Gastroesophageal sphincter (tissue), 3 donors: ENCODE measurements around the gene TMEM178A.

ENCODE experiments used
- CTCF ChIP-seq, 4 experiments: fragments of 200-600 bp in 2 of 4; fragments of 450-650 bp in 2 of 4; sonication (generic) in 1 of 4; IDR thresholded peaks; one replicate each; pipeline ENCODE4 v1.5.1; 2017 to 2019; ENCODE audit warnings: antibody characterized with exemption in 4 of 4, mild to moderate bottlenecking in 2 of 4, moderate library complexity in 2 of 4
- EP300 ChIP-seq: sonication (generic); formaldehyde crosslinking; IDR thresholded peaks from one replicate; pipeline ENCODE4 v1.6.1; 2017; ENCODE audit warnings: antibody characterized with exemption, mild to moderate bottlenecking
- POLR2A ChIP-seq, 2 donors: fragments of 450-650 bp; IDR thresholded peaks; one replicate each; pipeline ENCODE4 v1.6.1; 2017; ENCODE audit warnings: antibody characterized with exemption in 2 of 2, mild to moderate bottlenecking in 2 of 2, moderate library complexity in 1 of 2

GRCh38 chr2:39724828-39725144 lies 59.1 kb downstream of the TMEM178A start:
- TF ChIP-seq EP300, result no peak
- TF ChIP-seq CTCF (IDR thresholded peaks at IDR 0.05), result no peak
- TF ChIP-seq POLR2A (IDR thresholded peaks at IDR 0.05), result no peak
